GM21528 (cell line): Measurements from ENCODE around the gene ATR.

Source experiments
- ATAC-seq: cut with Tn5 transposase; IDR thresholded peaks from one replicate; pipeline ENCODE4 v1.9.1; 2021; ENCODE audit warnings: mild to moderate bottlenecking, moderate library complexity; ENCODE audit not compliant: unreplicated experiment, low FRiP score

Gene ATR

GRCh38 chr3:142534543-142534942 lies 44.0 kb downstream of the ATR start:
- no peak for ATAC-seq

- ATAC-seq, result no peak
These were observed 48.2 kb downstream of the ATR start for GRCh38 chr3:142530296-142530695.

- ATAC-seq, result no peak
These were observed 54.5 kb downstream of the ATR start for GRCh38 chr3:142523921-142524566.

GRCh38 chr3:142509079-142509478 lies 69.5 kb downstream of the ATR start:
- no peak for ATAC-seq

- ATAC-seq, result no peak
These were observed 71.3 kb downstream of the ATR start for GRCh38 chr3:142507241-142507640.

- no peak for ATAC-seq
These were observed 76.1 kb downstream of the ATR start for GRCh38 chr3:142502187-142502985.

GRCh38 chr3:142501004-142501926 lies 77.3 kb downstream of the ATR start:
- ATAC-seq, result no peak

GRCh38 chr3:142500211-142500610 lies 78.3 kb downstream of the ATR start:
- ATAC-seq, result no peak

- no peak for ATAC-seq
These were observed 79.9 kb downstream of the ATR start for GRCh38 chr3:142498397-142499180.

- ATAC-seq, result no peak
These were observed 80.8 kb downstream of the ATR start for GRCh38 chr3:142497729-142498128.

GRCh38 chr3:142495103-142495502 lies 83.4 kb downstream of the ATR start:
- ATAC-seq, result no peak

- ATAC-seq, result no peak
These were observed 86.3 kb downstream of the ATR start for GRCh38 chr3:142492184-142492583.

- ATAC-seq, result no peak
These were observed 88.8 kb downstream of the ATR start for GRCh38 chr3:142489572-142490323.

GRCh38 chr3:142484912-142485435 lies 93.6 kb downstream of the ATR start:
- no peak for ATAC-seq

- ATAC-seq, result no peak
These were observed 97.3 kb downstream of the ATR start for GRCh38 chr3:142481196-142481595.

- no peak for ATAC-seq
These were observed 107.7 kb downstream of the ATR start for GRCh38 chr3:142470826-142471225.

GRCh38 chr3:142468456-142468855 lies 110.1 kb downstream of the ATR start:
- no peak for ATAC-seq

- ATAC-seq, result no peak
These were observed 110.8 kb downstream of the ATR start for GRCh38 chr3:142467768-142468167.

GRCh38 chr3:142460689-142461088 lies 117.8 kb downstream of the ATR start:
- no peak for ATAC-seq
